Astrocyte (in vitro differentiated cells and primary cell): Measurements from ENCODE around the gene TRIM10. TPM values are rescaled to one million over a fixed set of nuclear protein-coding genes. Genes with fewer than 3 reads are reported as not detected.

Source experiments
- DNase-seq: peaks from one replicate; pipeline ENCODE4 v3.0.0-alpha.2; 2010; ENCODE audit warnings: low read depth
- FAIRE-seq: peaks from 2 replicates; lab custom pipeline; 2011; peaks lifted over from hg19 to GRCh38; lab: Jason Lieb, UNC
- H2AFZ ChIP-seq: 2 replicates; pipeline ENCODE4 v1.6.0; 2012; ENCODE audit warnings: low read depth, low read length, inconsistent platforms
- H3K27ac ChIP-seq: 2 replicates; pipeline ENCODE4 v1.5.1; 2011; ENCODE audit warnings: low read depth, low read length, inconsistent platforms
- H3K27me3 ChIP-seq: 2 replicates; pipeline ENCODE4 v1.6.0; 2011; ENCODE audit warnings: low read length, inconsistent platforms; ENCODE audit not compliant: insufficient read depth
- H3K36me3 ChIP-seq: 2 replicates; pipeline ENCODE4 v1.5.1; 2011; ENCODE audit warnings: low read length, inconsistent platforms; ENCODE audit not compliant: insufficient read depth
- H3K4me1 ChIP-seq: 2 replicates; pipeline ENCODE4 v1.5.1; 2011; ENCODE audit warnings: low read length, inconsistent platforms; ENCODE audit not compliant: insufficient read depth
- H3K4me2 ChIP-seq: 2 replicates; pipeline ENCODE4 v1.6.0; 2012; ENCODE audit warnings: low read length, inconsistent platforms
- H3K4me3 ChIP-seq: 2 replicates; pipeline ENCODE4 v1.5.1; 2011; ENCODE audit warnings: low read depth, mild to moderate bottlenecking, low read length, inconsistent platforms; ENCODE audit not compliant: insufficient read depth
- H3K79me2 ChIP-seq: 2 replicates; pipeline ENCODE4 v1.6.0; 2012; ENCODE audit warnings: mild to moderate bottlenecking, low read length, inconsistent platforms; ENCODE audit not compliant: insufficient read depth
- H3K9ac ChIP-seq: 2 replicates; pipeline ENCODE4 v1.6.0; 2012; ENCODE audit warnings: mild to moderate bottlenecking, low read length, inconsistent platforms
- H3K9me3 ChIP-seq: 2 replicates; pipeline ENCODE4 v1.5.1; 2012; ENCODE audit warnings: low read depth, mild to moderate bottlenecking, low read length, inconsistent platforms; ENCODE audit not compliant: insufficient read depth
- H4K20me1 ChIP-seq: 2 replicates; pipeline ENCODE4 v1.6.0; 2012; ENCODE audit warnings: low read length, inconsistent platforms; ENCODE audit not compliant: insufficient read depth
- H3K27ac Mint-ChIP-seq: one replicate; pipeline ENCODE4 v1.8.0; 2021; ENCODE audit warnings: mild to moderate bottlenecking, mixed read lengths; ENCODE audit not compliant: unreplicated experiment
- H3K27me3 Mint-ChIP-seq: one replicate; pipeline ENCODE4 v1.8.0; 2021; ENCODE audit warnings: low read depth, mixed read lengths; ENCODE audit not compliant: unreplicated experiment
- H3K36me3 Mint-ChIP-seq: one replicate; pipeline ENCODE4 v1.8.0; 2021; ENCODE audit warnings: low read depth, mixed read lengths; ENCODE audit not compliant: unreplicated experiment
- H3K4me1 Mint-ChIP-seq: one replicate; pipeline ENCODE4 v1.8.0; 2021; ENCODE audit warnings: low read depth, mixed read lengths; ENCODE audit not compliant: unreplicated experiment
- H3K4me3 Mint-ChIP-seq: one replicate; pipeline ENCODE4 v1.8.0; 2021; ENCODE audit warnings: mild to moderate bottlenecking, moderate library complexity, mixed read lengths; ENCODE audit not compliant: unreplicated experiment
- H3K9me3 Mint-ChIP-seq: one replicate; pipeline ENCODE4 v1.8.0; 2021; ENCODE audit warnings: mild to moderate bottlenecking, mixed read lengths; ENCODE audit not compliant: unreplicated experiment
- EZH2 ChIP-seq: IDR thresholded peaks from 2 replicates; pipeline ENCODE4 v1.6.1; 2012; ENCODE audit warnings: mild to moderate bottlenecking, low read length, inconsistent platforms; ENCODE audit not compliant: insufficient read depth
- total RNA-seq: library from RNA; stranded (reverse); gene quantifications from 2 replicates; pipeline ENCODE4 v1.2.1, GENCODE V29; 2021
- TF ChIP-seq, protein P1 (sequence below): IDR thresholded peaks from 2 replicates; pipeline ENCODE4 v1.5.1; 2011; ENCODE audit warnings: low read depth, mild to moderate bottlenecking, inconsistent platforms, low read length, moderate library complexity; ENCODE audit not compliant: insufficient read depth

TRIM10 gene
- total RNA-seq, 1 donor from 2014 or later, result not detected

DNA sequence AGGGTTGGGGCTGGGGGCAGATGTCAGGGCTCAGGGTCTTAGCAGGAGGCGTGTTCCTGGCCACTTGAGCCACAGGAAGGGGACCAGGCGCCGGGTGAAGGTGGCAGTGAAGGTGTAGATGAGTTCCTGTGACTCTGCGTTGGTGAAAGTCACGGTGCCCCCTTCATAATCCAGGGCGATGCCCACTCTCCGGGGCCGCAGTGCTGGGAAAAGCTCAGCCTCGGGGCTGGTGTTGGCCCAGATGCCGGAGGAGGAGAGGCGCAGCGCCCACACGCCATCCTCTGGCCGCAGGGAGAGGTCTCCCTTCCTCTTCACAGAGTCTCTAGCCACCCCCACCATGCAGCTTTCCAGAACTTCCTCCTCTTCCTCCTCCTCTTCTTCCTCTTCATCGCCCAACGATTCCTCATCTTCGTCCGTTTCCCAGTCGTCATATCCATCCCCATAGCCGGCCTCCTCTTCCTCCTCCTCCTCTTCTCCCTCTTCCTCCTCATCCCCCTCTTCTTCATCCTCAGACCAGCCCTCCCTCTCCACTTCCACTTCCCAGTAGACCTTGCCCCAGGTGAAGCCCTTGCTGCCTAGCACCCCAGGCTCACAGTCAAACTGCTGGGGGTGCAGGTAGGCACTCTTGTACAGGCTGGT, 25.0 kb upstream of the TRIM10 start:
- Histone ChIP-seq H3K27ac (no peak overlapping the region), H3K9me3 (no peaks in the 10 kb centered on the region), H3K27me3 (no peaks in the 10 kb centered on the region), H2AFZ (no peak overlapping the region), H3K79me2 (no peaks in the 10 kb centered on the region), H3K4me3 (no peak overlapping the region), H3K4me2 (no peak overlapping the region), H4K20me1 (peaks cover 3% of the 10 kb centered on the region), H3K9ac (no peak overlapping the region), H3K4me1 (no peaks in the 10 kb centered on the region), H3K36me3 (peaks cover 36% of the 10 kb centered on the region)
- H3K27me3 Mint-ChIP-seq, result no peaks in the 10 kb centered on the region
- TF ChIP-seq, protein P1, sequence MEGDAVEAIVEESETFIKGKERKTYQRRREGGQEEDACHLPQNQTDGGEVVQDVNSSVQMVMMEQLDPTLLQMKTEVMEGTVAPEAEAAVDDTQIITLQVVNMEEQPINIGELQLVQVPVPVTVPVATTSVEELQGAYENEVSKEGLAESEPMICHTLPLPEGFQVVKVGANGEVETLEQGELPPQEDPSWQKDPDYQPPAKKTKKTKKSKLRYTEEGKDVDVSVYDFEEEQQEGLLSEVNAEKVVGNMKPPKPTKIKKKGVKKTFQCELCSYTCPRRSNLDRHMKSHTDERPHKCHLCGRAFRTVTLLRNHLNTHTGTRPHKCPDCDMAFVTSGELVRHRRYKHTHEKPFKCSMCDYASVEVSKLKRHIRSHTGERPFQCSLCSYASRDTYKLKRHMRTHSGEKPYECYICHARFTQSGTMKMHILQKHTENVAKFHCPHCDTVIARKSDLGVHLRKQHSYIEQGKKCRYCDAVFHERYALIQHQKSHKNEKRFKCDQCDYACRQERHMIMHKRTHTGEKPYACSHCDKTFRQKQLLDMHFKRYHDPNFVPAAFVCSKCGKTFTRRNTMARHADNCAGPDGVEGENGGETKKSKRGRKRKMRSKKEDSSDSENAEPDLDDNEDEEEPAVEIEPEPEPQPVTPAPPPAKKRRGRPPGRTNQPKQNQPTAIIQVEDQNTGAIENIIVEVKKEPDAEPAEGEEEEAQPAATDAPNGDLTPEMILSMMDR, result no peak
- TF ChIP-seq EZH2, result no peak
- FAIRE-seq (no peak), DNase-seq (no peak)
- H3K27ac Mint-ChIP-seq, result no peak overlapping the region
- peaks cover 46% of the 10 kb centered on the region for H3K36me3 Mint-ChIP-seq
- H3K4me3 Mint-ChIP-seq, result no peak overlapping the region
- H3K4me1 Mint-ChIP-seq, result no peaks in the 10 kb centered on the region
- peaks cover 5% of the 10 kb centered on the region for H3K9me3 Mint-ChIP-seq

DNA sequence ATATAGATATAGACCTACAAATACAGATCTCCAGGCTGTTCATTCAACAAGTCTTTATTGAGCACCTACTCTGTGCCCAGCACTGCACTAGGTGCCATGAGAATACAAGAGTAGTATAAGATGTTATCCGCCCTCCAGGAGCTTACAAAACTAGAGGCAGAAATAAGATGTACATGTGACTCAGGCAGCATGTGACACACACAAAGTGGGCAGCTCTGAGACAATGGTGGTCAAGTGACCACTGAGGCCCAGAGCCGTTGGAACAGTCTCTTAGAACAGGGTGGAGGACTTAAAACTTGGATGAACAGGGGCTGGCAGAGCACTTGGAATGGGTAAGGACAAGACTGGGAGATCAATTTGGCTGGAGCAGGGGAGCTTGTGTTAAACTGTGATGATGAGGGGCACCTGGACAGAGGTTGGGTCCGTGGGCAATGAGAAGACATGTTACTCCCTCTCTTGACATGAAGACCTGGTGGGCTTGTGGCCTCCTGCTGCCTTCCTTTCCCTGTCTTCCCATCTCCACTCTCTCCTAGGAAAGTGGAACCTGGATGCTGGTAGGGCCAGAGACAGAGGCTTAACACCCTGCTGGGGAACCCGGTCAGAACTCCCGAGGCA, 23.5 kb upstream of the TRIM10 start:
- no peaks in the 10 kb centered on the region for H3K27me3 Mint-ChIP-seq

More for the DNA sequence above, 23.5 kb upstream of the TRIM10 start:
- Histone ChIP-seq H3K4me2 (no peak overlapping the region), H3K27me3 (peaks cover 2% of the 10 kb centered on the region), H3K4me1 (no peaks in the 10 kb centered on the region), H4K20me1 (no peaks in the 10 kb centered on the region), H3K36me3 (peaks cover 27% of the 10 kb centered on the region), H3K4me3 (no peak overlapping the region), H3K9ac (no peak overlapping the region), H2AFZ (no peak overlapping the region), H3K9me3 (no peaks in the 10 kb centered on the region), H3K79me2 (no peaks in the 10 kb centered on the region), H3K27ac (no peak overlapping the region)
- Mint-ChIP-seq H3K36me3 (peaks cover 44% of the 10 kb centered on the region), H3K9me3 (peaks cover 10% of the 10 kb centered on the region), H3K4me3 (no peak overlapping the region), H3K27ac (no peak overlapping the region), H3K4me1 (no peaks in the 10 kb centered on the region)
- FAIRE-seq, result no peak
- TF ChIP-seq EZH2, result no peak
- TF ChIP-seq, protein P1, result no peak
- DNase-seq, result no peak
